Coronary artery (tissue), 2 donors: ENCODE measurements around the gene NDUFA7.

Source experiments
- DNase-seq: peaks from one replicate; pipeline ENCODE4 v3.0.0-alpha.2; 2017; ENCODE audit warnings: low spot score
- H3K27ac ChIP-seq, 2 donors: fragments of 200-600 bp; sonication (generic); one replicate each; pipeline ENCODE4 v1.5.1; 2016 to 2019
- H3K4me3 ChIP-seq: fragments of 200-600 bp; sonication (generic); 2 replicates; pipeline ENCODE4 v1.5.1; 2016; ENCODE audit warnings: mild to moderate bottlenecking, moderate library complexity
- TF ChIP-seq, protein P1 (sequence below): fragments of 200-600 bp; sonication (generic); IDR thresholded peaks from one replicate; pipeline ENCODE4 v1.5.1; 2019; ENCODE audit warnings: antibody characterized with exemption

The NDUFA7 gene

DNA sequence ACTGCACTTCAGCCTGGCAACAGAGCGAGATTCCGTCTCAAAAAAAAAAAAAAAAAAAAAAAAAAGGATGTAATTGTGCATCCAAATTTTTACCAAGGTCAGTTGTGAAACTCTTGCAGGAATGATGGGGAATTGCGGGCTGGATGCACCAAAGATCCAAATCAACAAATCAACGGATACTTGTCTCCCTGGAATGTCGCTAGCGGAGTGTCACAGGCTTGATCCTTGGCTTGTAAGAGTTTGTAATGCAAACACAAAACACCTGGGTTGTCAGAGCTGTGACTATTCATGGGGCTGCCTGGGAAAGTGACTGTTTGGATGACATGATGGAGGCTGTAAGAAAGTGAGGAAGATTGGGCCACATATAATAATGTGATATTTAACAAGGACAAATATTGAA, 17.7 kb upstream of the NDUFA7 start:
- Histone ChIP-seq H3K27ac (no peak overlapping the region), H3K4me3 (no peak overlapping the region)
- TF ChIP-seq, protein P1, sequence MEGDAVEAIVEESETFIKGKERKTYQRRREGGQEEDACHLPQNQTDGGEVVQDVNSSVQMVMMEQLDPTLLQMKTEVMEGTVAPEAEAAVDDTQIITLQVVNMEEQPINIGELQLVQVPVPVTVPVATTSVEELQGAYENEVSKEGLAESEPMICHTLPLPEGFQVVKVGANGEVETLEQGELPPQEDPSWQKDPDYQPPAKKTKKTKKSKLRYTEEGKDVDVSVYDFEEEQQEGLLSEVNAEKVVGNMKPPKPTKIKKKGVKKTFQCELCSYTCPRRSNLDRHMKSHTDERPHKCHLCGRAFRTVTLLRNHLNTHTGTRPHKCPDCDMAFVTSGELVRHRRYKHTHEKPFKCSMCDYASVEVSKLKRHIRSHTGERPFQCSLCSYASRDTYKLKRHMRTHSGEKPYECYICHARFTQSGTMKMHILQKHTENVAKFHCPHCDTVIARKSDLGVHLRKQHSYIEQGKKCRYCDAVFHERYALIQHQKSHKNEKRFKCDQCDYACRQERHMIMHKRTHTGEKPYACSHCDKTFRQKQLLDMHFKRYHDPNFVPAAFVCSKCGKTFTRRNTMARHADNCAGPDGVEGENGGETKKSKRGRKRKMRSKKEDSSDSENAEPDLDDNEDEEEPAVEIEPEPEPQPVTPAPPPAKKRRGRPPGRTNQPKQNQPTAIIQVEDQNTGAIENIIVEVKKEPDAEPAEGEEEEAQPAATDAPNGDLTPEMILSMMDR = no peak
- DNase-seq = no peak

DNA sequence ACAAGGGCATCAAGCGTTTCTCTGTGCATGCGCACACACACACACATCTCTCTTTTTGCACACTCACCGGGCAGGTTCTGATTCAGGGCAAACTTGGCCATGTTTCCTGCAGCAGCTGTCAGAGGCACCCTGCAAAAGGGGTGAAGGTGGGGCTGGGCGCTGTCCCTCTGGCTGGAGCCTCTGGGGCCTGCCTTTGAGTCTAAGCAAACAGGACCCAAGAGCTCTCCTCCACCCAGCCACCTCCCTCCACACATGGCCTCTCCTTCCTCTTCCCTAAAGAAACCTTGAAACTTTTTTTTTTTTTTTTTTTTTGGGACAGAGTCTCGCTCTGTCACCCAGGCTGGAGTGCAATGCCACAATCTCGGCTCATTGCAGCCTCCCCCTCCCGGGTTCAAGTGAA, 16.6 kb upstream of the NDUFA7 start:
- H3K27ac ChIP-seq = no peak overlapping the region
- H3K4me3 ChIP-seq = no peak overlapping the region
- DNase-seq = no peak
- TF ChIP-seq, protein P1 = no peak

DNA sequence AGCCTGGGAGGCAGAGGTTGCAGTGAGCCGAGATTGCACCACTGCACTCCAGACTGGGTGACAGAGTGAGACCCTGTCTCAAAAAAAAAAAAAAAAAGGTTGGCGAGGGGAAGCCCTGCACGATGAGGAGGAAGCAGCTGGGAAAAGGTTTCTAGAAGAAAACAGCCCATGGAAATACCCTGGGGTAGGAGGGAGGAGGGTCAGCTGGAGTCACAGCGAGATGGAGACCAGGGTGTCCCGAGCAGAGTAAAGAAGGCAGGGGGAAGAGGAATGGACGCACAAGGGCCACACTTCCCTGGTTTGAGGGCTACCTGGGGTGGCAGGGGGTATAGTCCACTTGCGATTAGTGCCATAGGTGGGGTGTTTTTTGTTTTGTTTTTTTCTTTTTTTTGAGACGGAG, 15.5 kb upstream of the NDUFA7 start:
- H3K27ac ChIP-seq = no peak overlapping the region
- DNase-seq = no peak
- H3K4me3 ChIP-seq = no peak overlapping the region
- TF ChIP-seq, protein P1 = no peak

DNA sequence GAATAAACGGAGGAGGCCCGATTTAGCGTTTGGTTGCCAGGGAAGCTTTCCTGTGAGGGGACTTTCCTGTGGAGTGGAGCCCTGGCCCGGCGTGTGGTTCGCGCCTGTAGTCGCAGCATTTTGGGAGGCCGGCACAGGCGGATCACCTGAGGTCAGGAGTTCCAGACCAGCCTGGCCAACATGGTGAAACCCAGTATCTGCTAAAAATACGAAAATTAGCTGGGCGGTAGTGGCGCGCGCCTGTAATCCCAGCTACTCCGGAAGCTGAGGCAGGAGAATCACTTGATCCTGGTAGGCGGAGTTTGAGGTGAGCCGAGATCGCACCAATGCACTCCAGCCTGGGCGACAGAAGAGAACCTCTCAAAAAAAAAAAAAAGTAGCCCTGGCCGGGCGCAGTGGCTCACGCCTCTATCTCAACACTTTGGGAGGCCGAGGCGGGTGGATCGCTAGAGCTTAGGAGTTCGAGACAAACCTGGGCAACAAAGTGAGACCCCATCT, 14.9 kb upstream of the NDUFA7 start:
- H3K27ac ChIP-seq = no peak overlapping the region
- no peak for DNase-seq
- TF ChIP-seq, protein P1 = no peak
- H3K4me3 ChIP-seq = no peak overlapping the region

DNA sequence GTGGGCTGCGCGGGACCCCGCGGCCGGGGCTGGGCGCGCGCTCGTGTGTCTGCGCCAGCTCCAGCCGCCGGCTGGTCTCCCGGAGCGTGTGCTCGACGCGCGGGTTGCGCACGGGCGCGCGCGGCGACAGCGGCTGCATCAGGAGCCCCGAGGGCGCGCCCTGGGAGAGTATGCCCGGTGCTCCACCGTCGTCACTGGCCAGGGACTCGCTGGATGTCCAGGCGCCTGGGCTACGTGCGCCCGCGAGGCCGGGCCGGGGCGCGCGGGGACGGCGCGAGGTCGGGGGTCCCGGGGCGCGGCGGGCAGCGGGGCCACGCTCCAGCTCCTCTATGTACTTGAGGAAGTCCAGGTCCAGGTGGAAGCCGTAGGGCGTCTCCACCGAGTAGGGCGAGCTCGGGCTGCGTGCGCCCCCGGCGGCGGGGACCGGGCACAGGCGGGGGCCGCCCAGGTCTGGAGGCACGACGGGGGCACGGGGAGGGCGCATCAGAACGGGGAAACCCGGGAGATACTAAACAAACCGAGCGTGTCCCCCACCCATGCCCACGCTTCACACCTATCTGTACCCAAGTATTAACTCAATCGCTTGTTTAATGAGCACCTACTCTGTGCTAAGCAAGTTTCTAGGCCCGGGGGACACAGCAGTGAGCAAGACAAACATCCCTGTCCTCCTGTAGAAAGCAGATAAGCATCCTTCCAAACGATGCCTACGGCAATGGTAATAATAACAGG, 14.3 kb upstream of the NDUFA7 start:
- TF ChIP-seq, protein P1 = no peak
- Histone ChIP-seq H3K4me3 (peak overlapping the region; percentile 72), H3K27ac (no peak overlapping the region)
- no peak for DNase-seq

DNA sequence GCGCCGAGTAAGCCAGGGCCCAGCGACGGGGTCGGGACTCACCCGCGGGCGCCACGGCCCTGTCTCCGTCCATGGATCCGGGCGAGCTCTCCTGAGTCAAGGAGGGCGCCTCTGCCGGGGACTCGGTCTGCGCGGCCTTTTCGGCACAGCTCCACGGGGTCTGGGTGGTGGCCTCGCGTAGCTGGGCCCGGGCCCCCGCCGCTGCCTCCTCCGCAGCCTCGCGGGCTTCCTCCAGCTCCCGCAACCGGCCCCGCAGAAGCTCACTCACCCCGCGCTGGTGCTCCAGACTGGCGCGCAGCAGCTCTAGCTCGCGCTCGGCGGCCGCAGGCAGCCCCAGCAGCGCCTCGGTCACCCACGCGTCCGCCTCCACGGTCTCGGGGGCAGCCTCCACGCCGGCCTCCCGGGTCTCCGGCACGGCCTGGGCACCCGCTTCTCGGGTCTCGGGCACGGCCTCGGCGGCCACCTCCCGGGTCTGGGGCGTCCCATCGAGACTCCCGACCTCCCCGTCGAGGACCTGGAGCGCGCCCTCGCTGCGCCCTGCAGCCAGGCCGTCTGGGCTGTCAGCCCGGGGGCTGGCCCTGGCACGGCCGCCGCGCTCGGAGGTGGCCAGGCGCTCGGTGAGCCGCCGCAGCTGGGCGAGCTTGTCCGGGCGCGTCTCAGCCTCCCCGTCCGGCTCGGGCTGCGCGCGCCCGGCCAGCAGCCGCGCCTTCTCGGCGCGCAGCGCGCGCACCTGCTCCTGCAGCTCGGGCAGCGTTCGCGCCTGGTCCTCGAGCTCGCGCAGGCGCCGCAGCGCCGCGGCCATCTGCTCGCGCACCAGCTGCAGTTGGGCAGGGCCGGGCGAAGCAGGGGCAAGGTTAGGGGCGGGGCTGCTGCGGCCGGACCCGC, 13.5 kb upstream of the NDUFA7 start:
- DNase-seq = no peak
- Histone ChIP-seq H3K4me3 (peak overlapping the region; percentile 72), H3K27ac (no peak overlapping the region)
- TF ChIP-seq, protein P1 = no peak
